ENCODE data around the gene PADI3. TPM values are rescaled to one million over a fixed set of nuclear protein-coding genes. Genes with fewer than 3 reads are reported as not detected.

The PADI3 gene
- total and polyA plus RNA-seq, 3 donors from 2014 or later = 0.63 to 1.2 (median 0.80) TPM

GRCh38 chr1:17277511-17278159 is 28.7 kb downstream of the PADI3 start:
- intact Hi-C loops (cut with DNase I; ENCODE audit: low total_unique reads) = no loop called here
- no peaks in the 10 kb centered on the region for H3K27me3 ChIP-seq
- H3K36me3 ChIP-seq (ENCODE audit: low read depth, missing control alignments) = no peaks in the 10 kb centered on the region
- no peak for DNase-seq
- no peak for TF ChIP-seq POLR2A (IDR thresholded peaks at IDR 0.05)
- TF ChIP-seq CTCF (IDR thresholded peaks at IDR 0.05) = no peak
- H3K9me3 ChIP-seq = no peaks in the 10 kb centered on the region
- H3K4me1 ChIP-seq = no peaks in the 10 kb centered on the region
- H3K4me3 ChIP-seq = no peak overlapping the region
- H3K27ac ChIP-seq = no peak overlapping the region
- 80 to 88% methylated on average over 4 to 8 of the region's 8 CpGs for WGBS, 2 donors

GRCh38 chr1:17278996-17279830 is 30.3 kb downstream of the PADI3 start:
- Histone ChIP-seq H3K36me3 (ENCODE audit: low read depth, missing control alignments) (no peaks in the 10 kb centered on the region), H3K4me1 (no peaks in the 10 kb centered on the region), H3K4me3 (no peak overlapping the region), H3K27me3 (no peaks in the 10 kb centered on the region), H3K9me3 (no peaks in the 10 kb centered on the region), H3K27ac (no peak overlapping the region)
- no peak for TF ChIP-seq POLR2A (IDR thresholded peaks at IDR 0.05)
- TF ChIP-seq CTCF (IDR thresholded peaks at IDR 0.05) = no peak
- DNase-seq = no peak
- WGBS, 2 donors = 87 to 91% methylated on average over 13 to 14 of the region's 14 CpGs
- intact Hi-C loops (cut with DNase I; ENCODE audit: low total_unique reads) = no loop called here

GRCh38 chr1:17280436-17280835 is 31.5 kb downstream of the PADI3 start:
- H3K27me3 ChIP-seq = no peaks in the 10 kb centered on the region
- no peak overlapping the region for H3K4me3 ChIP-seq
- H3K9me3 ChIP-seq = no peaks in the 10 kb centered on the region
- intact Hi-C loops (cut with DNase I; ENCODE audit: low total_unique reads) = no loop called here
- no peak overlapping the region for H3K27ac ChIP-seq
- H3K4me1 ChIP-seq = no peaks in the 10 kb centered on the region
- no peaks in the 10 kb centered on the region for H3K36me3 ChIP-seq (ENCODE audit: low read depth, missing control alignments)
- DNase-seq = no peak
- no peak for TF ChIP-seq CTCF (IDR thresholded peaks at IDR 0.05)
- TF ChIP-seq POLR2A (IDR thresholded peaks at IDR 0.05) = no peak
- WGBS, 2 donors = 89 to 91% methylated on average over 6 to 7 of the region's 7 CpGs

- WGBS, 2 donors = 60 to 83% methylated on average over 1 to 2 of the region's 2 CpGs
- Histone ChIP-seq H3K27ac (no peak overlapping the region), H3K36me3 (ENCODE audit: low read depth, missing control alignments) (no peaks in the 10 kb centered on the region), H3K4me1 (no peaks in the 10 kb centered on the region), H3K4me3 (no peak overlapping the region), H3K9me3 (no peaks in the 10 kb centered on the region), H3K27me3 (no peaks in the 10 kb centered on the region)
- no peak for DNase-seq
- TF ChIP-seq CTCF (IDR thresholded peaks at IDR 0.05) = no peak
- TF ChIP-seq POLR2A (IDR thresholded peaks at IDR 0.05) = no peak
- intact Hi-C loops (cut with DNase I; ENCODE audit: low total_unique reads) = no loop called here
Observed at GRCh38 chr1:17280894-17281293, 32.0 kb downstream of the PADI3 start.
